Thymus (tissue), 14 donors: Measurements from ENCODE around the gene ZNF217. TPM values are rescaled to one million over a fixed set of nuclear protein-coding genes. Genes with fewer than 3 reads are reported as not detected.
A peak's percentile ranks its signal among the peaks of the same experiment; 100 is the strongest.
"Not testable (repeated sequence)": the region's sequence is repeated elsewhere in the genome, so short reads cannot be mapped to it uniquely, and the experiment has no call there.

ENCODE experiments used
- DNase-seq, 9 donors: peaks; one replicate each; pipeline ENCODE4 v3.0.0-alpha.2; 2013; ENCODE audit warnings: low spot score in 9 of 9, low read depth in 6 of 9, missing footprints in 1 of 9
- H3K27ac ChIP-seq, 2 donors: one replicate each; pipeline ENCODE4 v1.5.1; 2013; ENCODE audit warnings: control low read depth in 1 of 2, low read depth in 1 of 2, low read length in 1 of 2, mild to moderate bottlenecking in 1 of 2, moderate library complexity in 1 of 2
- H3K27me3 ChIP-seq, 2 donors: one replicate each; pipeline ENCODE4 v1.5.1; 2013; ENCODE audit warnings: low read length in 1 of 2; ENCODE audit not compliant: control insufficient read depth in 2 of 2, insufficient read depth in 1 of 2
- H3K36me3 ChIP-seq, 2 donors: one replicate each; pipeline ENCODE4 v1.5.1; 2013; ENCODE audit warnings: low read length in 1 of 2, mild to moderate bottlenecking in 1 of 2, moderate library complexity in 1 of 2; ENCODE audit not compliant: control insufficient read depth in 2 of 2, insufficient read depth in 2 of 2
- H3K4me1 ChIP-seq, 2 donors: one replicate each; pipeline ENCODE4 v1.5.1; 2013; ENCODE audit warnings: low read length in 2 of 2; ENCODE audit not compliant: control insufficient read depth in 2 of 2, insufficient read depth in 2 of 2
- H3K4me3 ChIP-seq, 2 donors: one replicate each; pipeline ENCODE4 v1.5.1; 2013; ENCODE audit warnings: low read length in 2 of 2, control low read depth in 1 of 2, mild to moderate bottlenecking in 1 of 2
- H3K9me3 ChIP-seq, 2 donors: one replicate each; pipeline ENCODE4 v1.5.1; 2013; ENCODE audit warnings: low read length in 1 of 2, mild to moderate bottlenecking in 1 of 2; ENCODE audit not compliant: control insufficient read depth in 2 of 2, insufficient read depth in 1 of 2
- WGBS: extraction: QIAGEN DNeasy Blood & Tissue Kit; methylation state at CpG from one replicate; pipeline ENCODE4 v1.1.7; 2013; 5-methylcytosine and 5-hydroxymethylcytosine counted together
- long read RNA-seq, 10 donors: transcript quantifications; one replicate each; lab custom pipeline, GENCODE V29; 2026
- polyA plus RNA-seq: library from polyadenylated mRNA; stranded (reverse); fragments of 200-250 nt; gene quantifications from one replicate; pipeline ENCODE4 v1.2.3, GENCODE V29; 2013
- total RNA-seq: library from RNA; stranded (reverse); fragments of 120-200 nt; gene quantifications from one replicate; pipeline ENCODE4 v1.2.4, GENCODE V29; 2013
- donor health status: healthy.

Gene ZNF217
- 22.6 TPM for total RNA-seq
- 26.5 TPM for polyA plus RNA-seq
- long read RNA-seq, donor 1, result 0 reads
- long read RNA-seq, donor 2, full-length matches to known transcripts, result 8 of 24 reads
- long read RNA-seq, donor 2, partial matches to known transcripts, result 16 of 24 reads
- long read RNA-seq, donor 2, other reads (novel, unspliced or antisense), result 0 of 24 reads
- long read RNA-seq, donor 3, partial matches to known transcripts, result 10 of 15 reads
- long read RNA-seq, donor 3, other reads (novel, unspliced or antisense), result 0 of 15 reads
- long read RNA-seq, donor 4, partial matches to known transcripts, result 6 of 10 reads
- long read RNA-seq, donor 4, other reads (novel, unspliced or antisense), result 0 of 10 reads
- long read RNA-seq, donor 5, partial matches to known transcripts, result 43 of 44 reads
- long read RNA-seq, donor 5, other reads (novel, unspliced or antisense), result 0 of 44 reads
- long read RNA-seq, donor 6, full-length matches to known transcripts, result 3 of 3 reads
- long read RNA-seq, donor 6, partial matches to known transcripts, result 0 of 3 reads
- long read RNA-seq, donor 6, other reads (novel, unspliced or antisense), result 0 of 3 reads
- long read RNA-seq, donor 7, full-length matches to known transcripts, result 5 of 5 reads
- long read RNA-seq, donor 7, partial matches to known transcripts, result 0 of 5 reads
- long read RNA-seq, donor 7, other reads (novel, unspliced or antisense), result 0 of 5 reads
- long read RNA-seq, donor 8, partial matches to known transcripts, result 0 of 1 reads
- long read RNA-seq, donor 8, other reads (novel, unspliced or antisense), result 0 of 1 reads
- long read RNA-seq, donor 9, partial matches to known transcripts, result 8 of 10 reads
- long read RNA-seq, donor 9, other reads (novel, unspliced or antisense), result 0 of 10 reads
- long read RNA-seq, donor 10, full-length matches to known transcripts, result 3 of 8 reads
- long read RNA-seq, donor 10, partial matches to known transcripts, result 5 of 8 reads
- long read RNA-seq, donor 10, other reads (novel, unspliced or antisense), result 0 of 8 reads

GRCh38 chr20:53593466-53594007 is at the start of gene ZNF217:
Gene ZNF217 (minus strand): TSS chr20:53593839. CDS start chr20:53582826, 11,013 bp downstream.
- H3K4me1 ChIP-seq, result peaks cover 0 to 23% of the 10 kb centered on the region in 2 donors
- not testable (repeated sequence) for H3K9me3 ChIP-seq, H3K36me3 ChIP-seq, H3K27me3 ChIP-seq
- peak within 1 kb of the TSS; percentile 94 to 99 for H3K27ac ChIP-seq
- peak in 3 of 9 donors; percentile 53 to 79 (median 66) for DNase-seq
- H3K4me3 ChIP-seq, result peak within 1 kb of the TSS; percentile 83 to 84
- WGBS, result 1% methylated on average over 65 of the region's 66 CpGs

DNA sequence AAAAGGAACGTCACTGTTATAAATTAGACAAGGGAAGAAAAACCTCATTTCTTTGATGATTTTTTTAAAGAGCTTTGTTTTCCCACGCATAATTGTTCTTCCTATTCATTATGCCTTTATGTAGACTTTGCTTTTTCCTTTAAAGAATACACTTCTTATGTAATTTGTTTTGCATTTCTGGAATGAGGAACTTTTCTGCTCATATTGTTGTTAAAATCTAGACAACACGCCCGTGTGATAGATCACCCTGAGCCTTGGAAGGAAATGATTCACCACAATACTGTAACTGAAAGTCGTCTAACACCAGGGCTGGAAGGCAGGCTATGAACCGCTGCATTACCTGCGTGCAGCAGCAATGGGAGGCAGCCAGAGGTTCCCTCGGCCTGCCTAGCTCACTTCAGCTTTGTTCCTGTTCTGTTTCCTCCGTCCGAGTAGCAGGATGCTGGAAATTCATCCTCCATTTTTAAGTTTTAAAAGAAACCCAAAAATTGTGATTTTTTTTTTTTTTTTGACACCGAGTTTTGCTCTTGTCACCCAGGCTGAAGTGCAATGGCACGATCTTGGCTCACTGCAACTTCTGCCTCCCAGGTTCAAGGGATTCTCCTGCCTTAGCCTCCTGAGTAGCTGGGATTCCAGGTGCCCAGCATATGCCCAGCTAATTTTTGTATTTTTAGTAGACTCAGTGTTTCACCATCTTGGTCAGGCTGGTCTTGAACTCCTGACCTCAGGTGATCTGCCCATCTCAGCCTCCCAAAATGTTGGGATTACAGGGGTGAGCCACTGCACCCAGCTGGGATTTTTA is 49.6 kb upstream of the ZNF217 start:
- H3K4me1 ChIP-seq, result peaks cover 11 to 31% of the 10 kb centered on the region in 2 donors
- H3K27me3 ChIP-seq, result no peaks in the 10 kb centered on the region
- H3K4me3 ChIP-seq, result peak overlapping the region; percentile 6 to 8
- peaks cover 0 to 3% of the 10 kb centered on the region in 2 donors for H3K9me3 ChIP-seq
- H3K27ac ChIP-seq, result peak overlapping the region; percentile 91 to 95
- peak in 4 of 9 donors; percentile 63 to 90 (median 71) for DNase-seq
- 4% methylated on average over 12 of the region's 12 CpGs for WGBS
- no peaks in the 10 kb centered on the region for H3K36me3 ChIP-seq

GRCh38 chr20:53642196-53643030 is 48.8 kb upstream of the ZNF217 start:
- H3K9me3 ChIP-seq, result peaks cover 0 to 3% of the 10 kb centered on the region in 2 donors
- H3K36me3 ChIP-seq, result no peaks in the 10 kb centered on the region
- DNase-seq, result peak in 1 of 9 donors; percentile 46
- H3K4me1 ChIP-seq, result peaks cover 11 to 35% of the 10 kb centered on the region in 2 donors
- H3K4me3 ChIP-seq, result peak overlapping the region; percentile 6 to 8
- WGBS, result 36% methylated on average over 17 of the region's 17 CpGs
- H3K27me3 ChIP-seq, result no peaks in the 10 kb centered on the region
- peak overlapping the region; percentile 91 to 95 for H3K27ac ChIP-seq

GRCh38 chr20:53639647-53640440 is 46.2 kb upstream of the ZNF217 start:
- Histone ChIP-seq H3K27me3 (no peaks in the 10 kb centered on the region), H3K4me3 (no peak overlapping the region), H3K4me1 (peaks cover 11 to 35% of the 10 kb centered on the region in 2 donors), H3K9me3 (peaks cover 0 to 3% of the 10 kb centered on the region in 2 donors), H3K36me3 (no peaks in the 10 kb centered on the region), H3K27ac (no peak overlapping the region)
- 98% methylated on average over 6 of the region's 6 CpGs for WGBS
- DNase-seq, result no peak

DNA sequence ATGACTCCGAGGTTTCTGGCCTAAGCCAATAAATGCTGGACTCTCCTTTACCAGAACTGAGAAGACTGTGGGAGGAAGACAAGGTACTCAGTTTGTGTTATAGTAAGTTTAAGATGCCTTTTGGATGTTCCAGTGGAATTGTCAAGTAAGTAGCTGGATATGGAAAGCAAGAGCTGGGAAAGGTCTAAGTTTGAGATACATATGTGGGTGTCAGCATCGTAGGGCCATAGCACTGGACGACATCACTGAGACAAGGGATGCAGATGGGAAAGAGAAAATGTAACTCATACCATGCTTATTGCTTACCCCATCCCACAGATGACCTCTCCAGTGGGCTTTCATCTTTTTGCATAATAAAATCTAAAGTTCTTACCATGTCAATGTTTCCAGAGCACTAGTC is 45.5 kb upstream of the ZNF217 start:
- H3K4me3 ChIP-seq, result no peak overlapping the region
- peaks cover 11 to 34% of the 10 kb centered on the region in 2 donors for H3K4me1 ChIP-seq
- H3K9me3 ChIP-seq, result no peaks in the 10 kb centered on the region
- H3K36me3 ChIP-seq, result no peaks in the 10 kb centered on the region
- 98% methylated on average over 3 of the region's 3 CpGs for WGBS
- no peak for DNase-seq
- H3K27me3 ChIP-seq, result no peaks in the 10 kb centered on the region
- H3K27ac ChIP-seq, result no peak overlapping the region

DNA sequence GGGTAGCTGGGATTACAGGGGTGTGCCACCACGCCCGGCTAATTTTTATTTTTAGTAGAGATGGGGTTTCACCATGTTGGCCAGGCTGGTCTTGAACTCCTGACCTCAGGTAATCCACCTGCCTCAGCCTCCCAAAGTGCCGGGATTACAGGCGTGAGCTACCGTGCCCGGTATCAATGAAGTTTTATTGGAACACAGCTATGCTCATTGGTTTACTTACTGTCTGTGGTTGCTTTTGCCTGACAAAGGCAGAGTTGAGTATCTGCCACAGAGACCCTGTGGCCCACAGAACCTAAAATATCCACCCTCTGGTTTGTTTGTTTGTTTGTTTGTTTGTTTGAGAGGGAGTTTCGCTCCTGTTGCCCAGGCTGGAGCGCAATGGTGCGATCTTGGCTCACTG is 43.7 kb upstream of the ZNF217 start:
- H3K9me3 ChIP-seq, H3K36me3 ChIP-seq, H3K4me3 ChIP-seq, H3K27me3 ChIP-seq, H3K27ac ChIP-seq, DNase-seq: not testable (repeated sequence)
- 98% methylated on average over 9 of the region's 9 CpGs for WGBS
- H3K4me1 ChIP-seq, result peaks cover under 1 to 18% of the 10 kb centered on the region in 2 donors

DNA sequence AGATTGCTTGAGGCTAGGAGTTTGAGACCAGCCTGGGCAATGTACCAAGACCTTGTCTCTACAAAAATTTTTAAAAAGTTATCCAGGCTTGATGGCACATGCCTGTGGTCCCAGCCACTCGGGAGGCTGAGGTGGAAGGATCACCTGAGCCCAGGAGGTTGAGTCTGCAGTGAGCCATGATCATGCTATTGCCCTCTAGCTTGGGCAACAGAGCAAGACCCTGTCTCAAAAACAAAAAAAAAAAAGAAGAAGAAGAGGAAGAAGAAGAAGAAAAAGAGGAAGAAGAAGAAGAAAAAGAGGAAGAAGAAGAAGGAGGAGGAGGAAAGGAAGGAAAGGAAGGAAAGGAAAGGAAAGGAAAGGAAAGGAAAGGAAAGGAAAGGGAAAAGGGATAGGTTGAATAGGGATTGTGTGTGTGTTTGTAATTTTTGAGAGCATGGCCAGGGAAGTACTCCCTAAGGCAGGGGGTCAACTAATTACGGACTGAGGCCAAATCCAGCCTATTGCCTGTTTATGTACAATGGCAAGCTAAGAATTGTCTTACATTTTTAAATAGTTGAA is 43.0 kb upstream of the ZNF217 start:
- Histone ChIP-seq H3K9me3 (no peaks in the 10 kb centered on the region), H3K27me3 (no peaks in the 10 kb centered on the region), H3K36me3 (no peaks in the 10 kb centered on the region), H3K27ac (no peak overlapping the region), H3K4me3 (no peak overlapping the region), H3K4me1 (peaks cover 0 to 11% of the 10 kb centered on the region in 2 donors)
- no peak for DNase-seq
- 91% methylated on average over 2 of the region's 2 CpGs for WGBS
